Ascending aorta (tissue), 2 donors: Measurements from ENCODE around the gene SLC23A3. TPM values are rescaled to one million over a fixed set of nuclear protein-coding genes. Genes with fewer than 3 reads are reported as not detected.

ENCODE experiments used
- DNase-seq, 2 donors: peaks; one replicate each; pipeline ENCODE4 v3.0.0-alpha.2; 2019; ENCODE audit warnings: low spot score in 2 of 2
- H3K27ac ChIP-seq, 2 donors: fragments of 200-600 bp; sonication (generic); one replicate each; pipeline ENCODE4 v1.5.1; 2016 to 2017; ENCODE audit warnings: mild to moderate bottlenecking in 1 of 2
- H3K27me3 ChIP-seq: fragments of 200-600 bp; sonication (generic); one replicate; pipeline ENCODE4 v1.5.1; 2017
- H3K36me3 ChIP-seq, 2 donors: fragments of 200-600 bp; sonication (generic); one replicate each; pipeline ENCODE4 v1.5.1; 2016
- H3K4me1 ChIP-seq, 2 donors: fragments of 200-600 bp; sonication (generic); one replicate each; pipeline ENCODE4 v1.5.1; 2016 to 2017; ENCODE audit warnings: mild to moderate bottlenecking in 1 of 2
- H3K4me3 ChIP-seq, 2 donors: fragments of 200-600 bp; sonication (generic); one replicate each; pipeline ENCODE4 v1.5.1; 2016 to 2017; ENCODE audit warnings: mild to moderate bottlenecking in 1 of 2
- H3K9me3 ChIP-seq, 2 donors: fragments of 200-600 bp; sonication (generic); one replicate each; pipeline ENCODE4 v1.5.1; 2016
- intact Hi-C: fragments of 100-400 bp; cut with DNase I; formaldehyde crosslinking; loops from one replicate; pipeline ENCODE4 v1.15.1; 2023
- total RNA-seq: library from RNA; depleted of rRNA; stranded (reverse); fragments of >200 nt; gene quantifications from one replicate; pipeline ENCODE4 v1.1.0, GENCODE V29; 2016
- TF ChIP-seq, protein P1 (sequence below), 3 experiments: fragments of 200-600 bp in 2 of 3; fragments of 450-650 bp in 1 of 3; sonication (generic) in 2 of 3; IDR thresholded peaks; one replicate each; pipeline ENCODE4 v1.5.1; 2016 to 2019; ENCODE audit warnings: antibody characterized with exemption in 3 of 3, mild to moderate bottlenecking in 1 of 3, moderate library complexity in 1 of 3

The SLC23A3 gene
- total RNA-seq, 1 donor from 2014 or later, result 14.2 TPM

DNA sequence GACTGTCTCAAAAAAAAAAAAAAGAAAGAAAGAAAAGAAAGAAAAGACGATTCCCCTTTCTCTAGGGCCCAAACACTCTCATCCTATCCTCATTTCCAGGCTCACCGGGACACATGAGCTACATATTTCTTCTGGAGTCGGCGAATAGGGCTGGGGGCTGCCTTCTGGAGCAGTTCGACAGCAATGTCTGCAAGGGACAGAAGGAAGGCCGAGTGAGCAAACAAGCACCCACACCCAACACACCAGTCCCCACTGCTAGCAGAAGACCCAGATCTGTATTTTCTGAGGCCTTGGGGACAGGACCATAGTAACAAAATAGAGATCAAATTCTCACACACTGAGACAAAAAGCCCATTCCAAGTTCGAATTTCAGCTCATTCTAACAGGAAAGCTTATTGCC is 5.7 kb upstream of the SLC23A3 start:
- no peak for DNase-seq
- peaks cover 33 to 42% of the 10 kb centered on the region in 2 donors for H3K36me3 ChIP-seq
- H3K9me3 ChIP-seq, result no peaks in the 10 kb centered on the region
- H3K4me3 ChIP-seq, result peak overlapping the region; percentile 91 to 99
- intact Hi-C loops, result loop anchor here (5.0 kb wide), 1 partner anchor 212 kb away; the partner anchor contains the start of gene DNPEP
- H3K27me3 ChIP-seq, result no peaks in the 10 kb centered on the region
- peak overlapping the region in 1 of 2 donors; percentile 98 for H3K27ac ChIP-seq
- TF ChIP-seq, protein P1, sequence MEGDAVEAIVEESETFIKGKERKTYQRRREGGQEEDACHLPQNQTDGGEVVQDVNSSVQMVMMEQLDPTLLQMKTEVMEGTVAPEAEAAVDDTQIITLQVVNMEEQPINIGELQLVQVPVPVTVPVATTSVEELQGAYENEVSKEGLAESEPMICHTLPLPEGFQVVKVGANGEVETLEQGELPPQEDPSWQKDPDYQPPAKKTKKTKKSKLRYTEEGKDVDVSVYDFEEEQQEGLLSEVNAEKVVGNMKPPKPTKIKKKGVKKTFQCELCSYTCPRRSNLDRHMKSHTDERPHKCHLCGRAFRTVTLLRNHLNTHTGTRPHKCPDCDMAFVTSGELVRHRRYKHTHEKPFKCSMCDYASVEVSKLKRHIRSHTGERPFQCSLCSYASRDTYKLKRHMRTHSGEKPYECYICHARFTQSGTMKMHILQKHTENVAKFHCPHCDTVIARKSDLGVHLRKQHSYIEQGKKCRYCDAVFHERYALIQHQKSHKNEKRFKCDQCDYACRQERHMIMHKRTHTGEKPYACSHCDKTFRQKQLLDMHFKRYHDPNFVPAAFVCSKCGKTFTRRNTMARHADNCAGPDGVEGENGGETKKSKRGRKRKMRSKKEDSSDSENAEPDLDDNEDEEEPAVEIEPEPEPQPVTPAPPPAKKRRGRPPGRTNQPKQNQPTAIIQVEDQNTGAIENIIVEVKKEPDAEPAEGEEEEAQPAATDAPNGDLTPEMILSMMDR (IDR thresholded peaks at IDR 0.05), result no peak
- H3K4me1 ChIP-seq, result peaks cover 4 to 32% of the 10 kb centered on the region in 2 donors

GRCh38 chr2:219174801-219175200 is 5.0 kb upstream of the SLC23A3 start:
- no peak for DNase-seq
- Histone ChIP-seq H3K36me3 (peaks cover 26 to 35% of the 10 kb centered on the region in 2 donors), H3K27ac (no peak overlapping the region), H3K4me3 (no peak overlapping the region), H3K4me1 (peaks cover 4 to 32% of the 10 kb centered on the region in 2 donors), H3K9me3 (no peaks in the 10 kb centered on the region), H3K27me3 (no peaks in the 10 kb centered on the region)
- TF ChIP-seq, protein P1 (IDR thresholded peaks at IDR 0.05), result no peak
- intact Hi-C loops, result loop anchor here (5.0 kb wide), 1 partner anchor 212 kb away; the partner anchor contains the start of gene DNPEP

GRCh38 chr2:219174146-219174545 is 4.3 kb upstream of the SLC23A3 start:
- DNase-seq, result no peak
- peaks cover 4 to 26% of the 10 kb centered on the region in 2 donors for H3K4me1 ChIP-seq
- TF ChIP-seq, protein P1 (IDR thresholded peaks at IDR 0.05), result no peak
- H3K9me3 ChIP-seq, result no peaks in the 10 kb centered on the region
- intact Hi-C loops, result no loop called here
- H3K36me3 ChIP-seq, result peaks cover 23 to 32% of the 10 kb centered on the region in 2 donors
- no peak overlapping the region for H3K4me3 ChIP-seq
- no peak overlapping the region for H3K27ac ChIP-seq
- H3K27me3 ChIP-seq, result no peaks in the 10 kb centered on the region

DNA sequence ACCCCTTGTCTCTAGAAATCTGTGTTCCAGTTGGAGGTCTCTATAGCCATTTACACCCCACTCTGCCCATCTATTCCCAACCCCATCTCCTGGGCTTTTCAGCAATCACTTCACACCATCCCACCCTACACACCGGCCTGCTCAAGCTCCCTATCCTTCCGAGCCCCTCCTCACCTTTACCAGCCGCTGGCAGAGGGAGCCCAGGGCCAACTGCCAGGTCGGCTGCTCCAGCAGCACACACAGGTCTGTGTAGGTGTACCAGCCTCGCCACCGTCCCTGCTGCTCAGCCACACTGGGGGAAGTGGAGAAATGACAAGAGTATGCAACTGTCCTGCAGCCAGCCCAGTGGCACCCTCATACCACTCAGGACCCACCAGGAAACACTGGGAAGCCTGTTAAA is 3.3 kb upstream of the SLC23A3 start:
- peaks cover 0 to 20% of the 10 kb centered on the region in 2 donors for H3K4me1 ChIP-seq
- no peaks in the 10 kb centered on the region for H3K27me3 ChIP-seq
- H3K36me3 ChIP-seq, result peaks cover 23 to 32% of the 10 kb centered on the region in 2 donors
- no peak overlapping the region for H3K27ac ChIP-seq
- TF ChIP-seq, protein P1 (IDR thresholded peaks at IDR 0.05), result no peak
- H3K9me3 ChIP-seq, result no peaks in the 10 kb centered on the region
- intact Hi-C loops, result no loop called here
- H3K4me3 ChIP-seq, result no peak overlapping the region
- DNase-seq, result no peak

GRCh38 chr2:219172231-219173154 is 2.7 kb upstream of the SLC23A3 start:
- H3K36me3 ChIP-seq, result peaks cover 23 to 32% of the 10 kb centered on the region in 2 donors
- H3K9me3 ChIP-seq, result no peaks in the 10 kb centered on the region
- no peak for DNase-seq
- peaks cover 0 to 20% of the 10 kb centered on the region in 2 donors for H3K4me1 ChIP-seq
- intact Hi-C loops, result no loop called here
- no peak overlapping the region for H3K4me3 ChIP-seq
- peak overlapping the region; percentile 58 to 69 for H3K27ac ChIP-seq
- TF ChIP-seq, protein P1 (IDR thresholded peaks at IDR 0.05), result no peak
- no peaks in the 10 kb centered on the region for H3K27me3 ChIP-seq
